ENCODE data around the gene ZNF598. TPM values are rescaled to one million over a fixed set of nuclear protein-coding genes. Genes with fewer than 3 reads are reported as not detected.

Gene ZNF598
- total RNA-seq, 2 experiments from 2014 or later = 39.7 to 43.6 TPM

DNA sequence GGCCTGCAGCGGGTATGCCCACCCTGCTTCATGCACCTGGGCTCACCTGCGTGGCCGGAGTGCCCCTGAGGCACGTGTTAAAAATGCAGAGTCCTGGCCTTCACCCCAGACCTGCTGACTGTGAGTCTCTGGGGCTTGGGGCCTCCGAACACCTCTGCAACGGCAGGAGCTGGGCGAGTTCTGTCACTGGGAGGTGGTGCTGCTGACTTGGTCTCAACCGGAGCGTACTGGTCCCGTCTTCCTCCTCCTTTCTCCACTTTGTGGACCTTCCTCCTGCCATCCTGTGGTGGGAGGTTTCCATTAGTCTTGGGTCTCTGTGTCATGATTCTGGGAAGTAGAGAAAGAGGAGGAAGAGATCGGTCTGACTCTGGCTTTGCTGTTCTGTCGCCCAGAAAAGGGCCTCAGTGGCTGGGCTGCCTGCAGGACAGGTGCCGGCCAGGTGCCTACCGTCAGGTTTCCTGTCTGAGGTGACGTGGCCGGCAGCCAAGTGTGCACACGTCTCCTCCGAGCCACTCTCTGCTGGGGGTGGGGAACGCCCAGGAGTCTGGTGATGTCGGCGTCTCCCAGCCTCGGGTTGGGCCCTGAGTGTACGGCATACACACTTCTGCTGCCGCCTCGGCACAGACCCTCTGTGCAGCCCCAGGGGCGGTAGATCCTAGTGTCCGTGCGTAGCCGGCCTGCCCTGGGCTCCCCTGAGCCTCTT, 45.1 kb upstream of the ZNF598 start:
- H3K36me3 ChIP-seq (ENCODE audit: insufficient read depth, low read length) = peaks cover 70% of the 10 kb centered on the region
- H3K27ac ChIP-seq (ENCODE audit: low read depth in 1 of 2, low read length in 2 of 2) = no peak overlapping the region
- H3K9me3 Mint-ChIP-seq = no peaks in the 10 kb centered on the region
- ATAC-seq (ENCODE audit: poor library complexity) (no peak), DNase-seq (no peak)
- H3K4me1 ChIP-seq (ENCODE audit: insufficient read depth, low read length) = no peaks in the 10 kb centered on the region
- intact Hi-C loops (cut with DNase I, micrococcal nuclease) = no loop called here
- TF ChIP-seq, protein P1, sequence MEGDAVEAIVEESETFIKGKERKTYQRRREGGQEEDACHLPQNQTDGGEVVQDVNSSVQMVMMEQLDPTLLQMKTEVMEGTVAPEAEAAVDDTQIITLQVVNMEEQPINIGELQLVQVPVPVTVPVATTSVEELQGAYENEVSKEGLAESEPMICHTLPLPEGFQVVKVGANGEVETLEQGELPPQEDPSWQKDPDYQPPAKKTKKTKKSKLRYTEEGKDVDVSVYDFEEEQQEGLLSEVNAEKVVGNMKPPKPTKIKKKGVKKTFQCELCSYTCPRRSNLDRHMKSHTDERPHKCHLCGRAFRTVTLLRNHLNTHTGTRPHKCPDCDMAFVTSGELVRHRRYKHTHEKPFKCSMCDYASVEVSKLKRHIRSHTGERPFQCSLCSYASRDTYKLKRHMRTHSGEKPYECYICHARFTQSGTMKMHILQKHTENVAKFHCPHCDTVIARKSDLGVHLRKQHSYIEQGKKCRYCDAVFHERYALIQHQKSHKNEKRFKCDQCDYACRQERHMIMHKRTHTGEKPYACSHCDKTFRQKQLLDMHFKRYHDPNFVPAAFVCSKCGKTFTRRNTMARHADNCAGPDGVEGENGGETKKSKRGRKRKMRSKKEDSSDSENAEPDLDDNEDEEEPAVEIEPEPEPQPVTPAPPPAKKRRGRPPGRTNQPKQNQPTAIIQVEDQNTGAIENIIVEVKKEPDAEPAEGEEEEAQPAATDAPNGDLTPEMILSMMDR (IDR thresholded peaks at IDR 0.05) = no peak
- CTCF ChIA-PET = no interaction called here
- H3K27me3 Mint-ChIP-seq = no peaks in the 10 kb centered on the region
- H3K27ac Mint-ChIP-seq = no peak overlapping the region
- H3K4me3 Mint-ChIP-seq = no peak overlapping the region
- no peaks in the 10 kb centered on the region for H3K9me3 ChIP-seq (ENCODE audit: control insufficient read depth in 1 of 2, insufficient read depth in 1 of 2, low read length in 2 of 2)
- peaks cover 45% of the 10 kb centered on the region for H3K36me3 Mint-ChIP-seq (ENCODE audit: low read depth)
- H3K4me3 ChIP-seq (ENCODE audit: low read length) = no peak overlapping the region
- H3K4me1 Mint-ChIP-seq (ENCODE audit: low read depth) = no peaks in the 10 kb centered on the region
- POLR2A ChIA-PET = no interaction called here
- H3K27me3 ChIP-seq (ENCODE audit: control insufficient read depth in 1 of 2, insufficient read depth in 2 of 2, low read length in 2 of 2) = no peaks in the 10 kb centered on the region

DNA sequence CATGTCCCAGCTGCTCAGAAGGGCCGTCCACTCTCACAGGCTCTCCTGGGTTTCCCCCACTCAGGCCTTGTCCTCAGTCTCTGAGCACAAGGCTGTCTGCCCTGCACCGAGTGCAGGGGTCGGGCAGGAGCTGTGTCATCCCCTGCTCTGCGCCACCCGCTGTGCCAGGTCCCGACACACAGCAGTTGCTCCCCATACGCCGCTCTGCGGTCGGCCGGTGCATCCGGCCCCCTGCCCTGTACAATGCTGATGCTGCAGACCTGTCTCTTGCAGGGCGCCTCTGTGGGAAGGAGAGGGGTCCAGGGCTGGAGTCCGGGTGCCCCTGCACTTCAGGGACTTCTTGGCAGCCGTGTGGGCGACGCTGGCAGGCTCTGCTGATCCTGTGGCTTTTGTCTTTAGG, 44.3 kb upstream of the ZNF598 start:
- Histone ChIP-seq H3K4me1 (ENCODE audit: insufficient read depth, low read length) (peaks cover 5% of the 10 kb centered on the region), H3K9me3 (ENCODE audit: control insufficient read depth in 1 of 2, insufficient read depth in 1 of 2, low read length in 2 of 2) (no peaks in the 10 kb centered on the region), H3K4me3 (ENCODE audit: low read length) (no peak overlapping the region), H3K27me3 (ENCODE audit: control insufficient read depth in 1 of 2, insufficient read depth in 2 of 2, low read length in 2 of 2) (no peaks in the 10 kb centered on the region), H3K36me3 (ENCODE audit: insufficient read depth, low read length) (peaks cover 70% of the 10 kb centered on the region), H3K27ac (ENCODE audit: low read depth in 1 of 2, low read length in 2 of 2) (no peak overlapping the region)
- H3K4me1 Mint-ChIP-seq (ENCODE audit: low read depth) = peaks cover 3% of the 10 kb centered on the region
- ChIA-PET POLR2A (no interaction called here), CTCF (no interaction called here)
- no peak overlapping the region for H3K27ac Mint-ChIP-seq
- TF ChIP-seq, protein P1 (IDR thresholded peaks at IDR 0.05) = no peak
- peaks cover 45% of the 10 kb centered on the region for H3K36me3 Mint-ChIP-seq (ENCODE audit: low read depth)
- intact Hi-C loops (cut with DNase I, micrococcal nuclease) = no loop called here
- no peaks in the 10 kb centered on the region for H3K9me3 Mint-ChIP-seq
- DNase-seq = no peak
- H3K4me3 Mint-ChIP-seq = no peak overlapping the region
- ATAC-seq (ENCODE audit: poor library complexity) = no peak
- no peaks in the 10 kb centered on the region for H3K27me3 Mint-ChIP-seq

DNA sequence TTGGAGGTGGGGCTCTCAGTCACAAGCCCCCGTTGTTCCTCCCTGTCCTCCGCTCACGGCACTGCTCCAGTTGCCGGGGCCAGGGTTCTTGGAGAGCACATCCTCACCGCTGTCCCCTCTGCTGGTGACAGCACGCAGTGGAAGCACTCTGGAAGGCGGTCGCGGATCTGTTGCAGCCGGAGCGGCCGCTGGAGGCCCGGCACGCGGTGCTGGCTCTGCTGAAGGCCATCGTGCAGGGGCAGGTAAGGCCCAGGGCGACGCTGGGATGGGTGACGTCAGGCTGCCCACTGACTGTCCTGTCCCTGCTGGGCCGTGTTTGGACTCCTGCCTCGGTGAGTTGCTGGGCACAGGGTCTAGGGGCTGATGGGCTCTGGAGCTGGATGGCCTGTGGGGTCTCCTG, 43.6 kb upstream of the ZNF598 start:
- POLR2A ChIA-PET = no interaction called here
- H3K9me3 Mint-ChIP-seq = no peaks in the 10 kb centered on the region
- TF ChIP-seq, protein P1 (IDR thresholded peaks at IDR 0.05) = no peak

More for the DNA sequence above, 43.6 kb upstream of the ZNF598 start:
- H3K27ac Mint-ChIP-seq = no peak overlapping the region
- H3K36me3 Mint-ChIP-seq (ENCODE audit: low read depth) = peaks cover 40% of the 10 kb centered on the region
- intact Hi-C loops (cut with DNase I, micrococcal nuclease) = no loop called here
- peaks cover 64% of the 10 kb centered on the region for H3K36me3 ChIP-seq (ENCODE audit: insufficient read depth, low read length)
- ATAC-seq (ENCODE audit: poor library complexity) (no peak), DNase-seq (no peak)
- H3K27me3 ChIP-seq (ENCODE audit: control insufficient read depth in 1 of 2, insufficient read depth in 2 of 2, low read length in 2 of 2) = no peaks in the 10 kb centered on the region
- H3K4me3 Mint-ChIP-seq = no peak overlapping the region
- no peaks in the 10 kb centered on the region for H3K9me3 ChIP-seq (ENCODE audit: control insufficient read depth in 1 of 2, insufficient read depth in 1 of 2, low read length in 2 of 2)
- H3K4me1 ChIP-seq (ENCODE audit: insufficient read depth, low read length) = peaks cover 12% of the 10 kb centered on the region
- H3K27me3 Mint-ChIP-seq = no peaks in the 10 kb centered on the region
- no peak overlapping the region for H3K4me3 ChIP-seq (ENCODE audit: low read length)
- peaks cover 10% of the 10 kb centered on the region for H3K4me1 Mint-ChIP-seq (ENCODE audit: low read depth)
- no peak overlapping the region for H3K27ac ChIP-seq (ENCODE audit: low read depth in 1 of 2, low read length in 2 of 2)
- CTCF ChIA-PET = no interaction called here

Data from CD4-positive, alpha-beta T cell (primary cell).